Superior temporal gyrus (tissue), 1 donor: ENCODE measurements around the gene ASS1.

Experiments used
- DNase-seq: peaks from one replicate; pipeline ENCODE4 v3.0.0-alpha.2; 2016; ENCODE audit errors: extremely low spot score

The ASS1 gene

DNA sequence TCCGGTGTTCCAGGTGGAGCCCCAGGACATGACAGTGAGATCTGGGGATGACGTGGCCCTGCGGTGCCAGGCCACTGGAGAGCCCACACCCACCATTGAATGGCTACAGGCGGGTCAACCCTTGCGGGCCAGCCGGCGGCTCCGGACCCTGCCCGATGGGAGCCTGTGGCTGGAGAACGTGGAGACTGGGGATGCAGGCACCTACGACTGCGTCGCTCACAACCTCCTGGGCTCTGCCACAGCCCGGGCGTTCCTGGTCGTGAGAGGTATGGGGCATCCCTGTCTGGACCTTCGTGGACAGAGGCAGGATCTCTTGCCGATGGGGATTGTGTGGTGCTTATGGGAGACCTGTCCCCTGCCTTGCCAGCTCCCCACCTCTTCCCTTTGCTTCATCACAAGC lies 26.0 kb upstream of the ASS1 start:
- no peak for DNase-seq

DNA sequence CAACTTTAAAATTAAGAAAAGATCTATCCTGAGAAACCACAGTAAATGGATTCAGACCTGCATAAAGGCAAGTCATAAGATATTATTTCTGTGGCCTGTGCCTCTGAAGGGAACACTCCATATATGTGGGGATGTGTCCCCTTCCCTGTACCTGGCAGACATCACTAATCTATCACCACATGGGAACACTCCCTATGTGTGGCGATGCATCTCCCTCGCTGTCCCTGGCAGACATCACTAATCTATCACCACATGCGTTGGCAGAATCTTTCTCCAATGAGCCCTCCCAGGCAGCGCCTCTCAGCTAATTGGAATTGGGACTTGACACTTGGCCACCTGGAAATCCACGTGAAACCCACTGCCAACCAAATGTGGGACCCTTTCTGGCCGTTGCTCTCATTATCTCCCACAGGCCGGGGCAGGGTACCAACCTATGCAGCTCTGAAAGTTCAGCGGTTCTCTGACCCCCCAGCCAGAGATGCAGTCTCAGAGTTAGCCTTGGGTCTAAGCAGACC lies 25.2 kb upstream of the ASS1 start:
- no peak for DNase-seq

DNA sequence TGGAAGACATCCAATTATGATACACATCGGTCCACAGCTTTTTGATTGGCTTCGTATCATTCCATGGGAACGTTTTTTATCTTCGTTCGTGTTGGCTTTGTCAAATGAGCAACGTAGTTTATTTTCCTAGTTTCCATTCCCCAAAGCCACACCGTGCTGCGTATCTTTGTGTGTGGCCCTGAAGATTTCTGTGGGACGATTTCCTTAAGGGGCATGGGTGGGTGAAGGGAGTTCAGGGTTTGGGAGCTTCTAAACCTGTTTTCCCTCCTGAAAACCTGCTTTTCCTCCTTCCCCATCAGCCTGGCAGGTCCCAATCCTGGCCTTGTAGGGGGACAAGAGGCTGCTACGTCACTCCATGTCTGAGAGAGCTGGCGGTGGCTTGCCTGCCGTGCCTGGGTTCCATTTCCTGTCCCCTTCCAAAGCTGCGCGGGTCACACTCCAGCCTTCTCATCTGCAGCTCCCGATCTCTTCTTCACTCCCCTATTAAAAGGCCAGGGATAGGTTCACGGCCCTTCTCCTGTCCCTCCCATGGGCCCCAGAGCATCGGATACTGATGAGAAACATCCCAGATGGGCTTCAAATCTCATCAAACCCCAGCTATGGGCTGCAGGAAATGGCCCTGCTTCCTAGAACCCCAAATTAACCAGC lies 23.5 kb upstream of the ASS1 start:
- DNase-seq, result no peak

DNA sequence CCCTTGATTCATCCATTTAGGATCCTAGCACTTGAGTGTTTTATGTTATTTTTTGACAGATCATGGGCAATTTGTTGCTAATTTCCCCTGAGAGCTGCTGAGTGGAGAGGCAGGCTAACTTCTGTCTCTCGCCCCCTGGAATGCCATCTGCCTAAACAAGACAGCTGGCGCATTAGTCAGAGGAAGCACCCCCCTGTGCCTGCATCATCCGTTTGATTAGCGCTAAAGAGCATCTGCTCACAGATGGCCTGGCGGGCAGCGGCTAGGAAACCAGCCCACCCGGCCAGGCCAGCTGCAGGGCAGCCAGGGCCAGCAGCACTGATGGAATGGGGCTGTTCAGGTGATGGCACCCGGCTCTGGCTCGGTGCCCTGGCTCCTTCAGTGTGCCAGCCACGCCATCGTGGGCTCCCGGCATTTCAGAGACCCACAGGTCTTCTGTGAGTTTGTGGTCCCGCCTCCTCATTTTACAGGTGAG lies 22.9 kb upstream of the ASS1 start:
- no peak for DNase-seq

DNA sequence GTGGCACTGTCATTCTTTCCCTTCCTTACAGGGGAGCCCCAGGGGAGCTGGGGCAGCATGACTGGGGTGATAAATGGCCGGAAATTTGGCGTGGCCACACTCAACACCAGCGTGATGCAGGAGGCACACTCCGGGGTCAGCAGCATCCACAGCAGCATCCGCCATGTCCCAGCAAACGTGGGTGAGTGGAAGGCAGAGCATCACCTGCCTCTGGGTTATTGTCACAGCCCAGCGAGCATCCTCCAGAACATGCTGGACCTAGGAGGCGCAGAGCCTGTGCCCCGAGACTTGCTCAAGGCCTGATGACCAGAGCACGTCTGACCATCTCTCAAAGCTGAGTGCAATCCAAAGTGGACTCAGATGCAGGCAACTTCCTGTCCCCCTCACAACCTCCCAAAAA lies 22.2 kb upstream of the ASS1 start:
- DNase-seq, result no peak

DNA sequence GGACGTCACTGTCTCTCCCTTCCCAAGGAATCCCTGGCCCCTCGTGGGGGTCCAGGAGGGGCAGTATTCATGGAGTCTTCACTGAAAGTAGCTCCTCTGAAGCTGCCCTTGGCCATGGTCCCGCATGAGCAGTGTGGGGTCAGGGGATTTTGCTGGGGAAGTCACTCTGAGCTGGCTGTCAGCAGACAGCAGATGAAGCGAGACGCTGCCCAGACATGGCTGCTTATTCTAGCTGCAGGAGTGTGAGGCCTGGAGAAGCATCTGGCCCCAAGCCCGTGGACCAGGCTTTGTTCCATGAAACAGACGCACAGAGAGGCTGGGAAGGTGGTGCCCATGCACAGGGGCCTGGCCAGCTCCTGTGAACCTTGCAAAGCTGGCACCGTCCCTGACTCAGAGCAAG lies 21.5 kb upstream of the ASS1 start:
- DNase-seq, result no peak

DNA sequence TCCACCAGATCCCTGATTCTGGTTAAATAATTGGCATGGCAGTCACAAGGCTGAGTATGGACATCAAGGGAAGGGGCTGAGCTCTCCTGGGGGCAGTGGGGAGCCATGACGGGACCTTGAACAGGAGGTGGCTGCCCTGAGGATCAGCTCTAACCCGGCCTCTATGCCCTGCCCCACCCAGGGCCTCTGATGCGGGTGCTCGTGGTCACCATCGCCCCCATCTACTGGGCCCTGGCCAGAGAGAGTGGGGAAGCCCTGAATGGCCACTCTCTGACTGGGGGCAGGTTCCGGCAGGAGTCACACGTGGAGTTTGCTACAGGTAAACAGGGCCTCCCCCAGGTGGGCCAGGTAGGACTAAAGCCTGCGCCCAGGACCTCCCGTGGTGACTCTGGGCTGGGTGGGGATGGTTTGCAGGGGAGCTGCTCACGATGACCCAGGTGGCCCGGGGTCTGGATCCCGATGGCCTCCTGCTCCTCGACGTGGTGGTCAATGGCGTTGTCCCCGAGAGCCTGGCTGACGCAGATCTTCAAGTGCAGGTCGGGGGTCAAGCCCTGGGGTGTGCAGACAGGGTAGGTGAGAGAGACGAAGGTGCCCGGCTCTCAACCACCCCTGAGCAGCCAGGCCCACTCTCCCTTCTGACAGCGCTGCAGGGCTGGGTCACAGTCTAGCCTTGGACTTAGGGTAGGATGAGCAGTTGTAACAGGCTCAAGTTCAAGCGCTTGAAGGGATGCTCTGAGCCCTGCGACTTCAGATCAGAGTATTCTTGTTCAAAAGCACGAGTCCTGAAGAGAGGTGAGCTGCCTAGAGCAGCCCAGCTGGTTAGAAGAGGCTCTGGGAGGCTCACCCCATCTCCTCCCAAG lies 19.9 kb upstream of the ASS1 start:
- DNase-seq, result no peak

DNA sequence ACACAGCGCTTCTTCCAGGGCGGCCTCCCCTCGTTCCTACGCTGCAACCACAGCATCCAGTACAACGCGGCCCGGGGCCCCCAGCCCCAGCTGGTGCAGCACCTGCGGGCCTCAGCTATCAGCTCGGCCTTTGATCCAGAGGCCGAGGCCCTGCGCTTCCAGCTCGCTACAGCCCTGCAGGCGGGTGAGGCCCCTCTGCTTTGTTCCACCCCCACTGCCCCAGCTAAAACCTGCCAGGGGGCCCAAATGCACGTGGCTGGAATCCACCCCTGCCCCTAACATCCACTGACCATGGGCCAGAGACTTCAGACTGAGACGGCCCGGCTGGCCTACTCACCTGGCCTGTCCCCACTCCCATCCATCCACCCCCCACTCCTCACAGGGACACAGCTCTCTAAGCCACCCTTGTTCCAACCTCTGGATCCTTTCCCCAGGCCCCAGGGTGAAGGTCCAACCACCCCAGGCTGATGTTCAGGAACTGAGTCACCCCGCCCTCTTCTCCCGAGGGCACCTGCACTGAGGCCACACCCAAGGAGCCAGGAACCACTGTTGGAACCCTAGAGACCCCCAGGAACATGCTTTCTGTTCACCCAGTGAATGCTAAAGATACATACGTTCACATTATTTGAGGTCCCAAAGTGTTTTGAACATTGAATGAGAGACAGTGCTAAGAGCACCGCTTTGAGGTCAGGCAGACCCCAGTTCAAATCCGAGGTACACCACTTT lies 18.9 kb upstream of the ASS1 start:
- DNase-seq, result no peak

DNA sequence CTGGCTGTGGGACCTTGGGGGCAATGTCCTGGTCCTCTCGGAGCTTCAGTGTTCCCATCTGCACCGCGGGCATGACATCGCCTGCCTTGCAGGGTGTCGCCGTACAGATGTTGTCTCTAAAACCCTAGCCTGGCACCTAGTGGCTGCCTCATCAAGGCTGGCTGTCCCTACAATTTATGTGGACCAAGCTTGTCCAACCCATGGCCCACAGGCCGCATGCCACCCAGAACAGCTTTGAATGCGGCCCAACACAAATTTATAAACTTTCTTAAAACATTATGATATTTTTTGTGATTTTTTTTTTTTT lies 18.3 kb upstream of the ASS1 start:
- no peak for DNase-seq

DNA sequence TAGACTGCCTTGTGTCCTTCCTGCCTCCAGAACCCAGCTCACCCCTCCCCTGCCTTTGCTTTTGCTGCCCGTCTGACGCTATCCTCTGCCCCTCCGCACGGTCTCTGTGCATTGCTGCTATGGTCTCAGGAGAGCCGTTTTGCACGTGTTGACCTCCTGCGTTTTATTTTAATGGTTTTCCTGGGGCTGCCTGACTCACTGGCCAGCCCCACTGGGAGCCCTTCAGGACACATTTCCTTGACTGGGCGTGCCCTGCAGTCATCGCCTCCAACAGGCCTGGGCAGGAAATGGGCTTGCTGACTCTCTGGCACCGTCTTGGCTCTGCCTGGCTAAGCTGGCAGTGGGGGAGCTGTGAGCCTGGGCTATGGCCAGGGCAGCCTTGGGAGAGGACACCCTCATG lies 17.9 kb upstream of the ASS1 start:
- no peak for DNase-seq

DNA sequence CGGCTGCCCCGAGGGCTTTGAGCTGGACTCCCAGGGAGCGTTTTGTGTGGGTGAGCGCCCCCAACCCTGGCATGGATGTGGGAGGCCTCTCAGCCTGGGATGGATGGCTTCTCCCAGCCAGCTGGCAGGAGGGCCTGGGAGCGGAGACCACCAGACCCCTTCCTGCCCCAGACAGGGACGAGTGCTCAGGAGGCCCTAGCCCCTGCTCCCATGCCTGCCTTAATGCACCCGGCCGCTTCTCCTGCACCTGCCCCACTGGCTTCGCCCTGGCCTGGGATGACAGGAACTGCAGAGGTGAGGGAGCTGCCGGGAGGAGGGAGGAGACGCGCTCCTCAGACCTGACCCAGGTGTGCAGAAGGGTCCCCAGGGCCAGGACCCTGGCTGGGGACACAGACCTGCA lies 17.4 kb upstream of the ASS1 start:
- DNase-seq, result no peak

DNA sequence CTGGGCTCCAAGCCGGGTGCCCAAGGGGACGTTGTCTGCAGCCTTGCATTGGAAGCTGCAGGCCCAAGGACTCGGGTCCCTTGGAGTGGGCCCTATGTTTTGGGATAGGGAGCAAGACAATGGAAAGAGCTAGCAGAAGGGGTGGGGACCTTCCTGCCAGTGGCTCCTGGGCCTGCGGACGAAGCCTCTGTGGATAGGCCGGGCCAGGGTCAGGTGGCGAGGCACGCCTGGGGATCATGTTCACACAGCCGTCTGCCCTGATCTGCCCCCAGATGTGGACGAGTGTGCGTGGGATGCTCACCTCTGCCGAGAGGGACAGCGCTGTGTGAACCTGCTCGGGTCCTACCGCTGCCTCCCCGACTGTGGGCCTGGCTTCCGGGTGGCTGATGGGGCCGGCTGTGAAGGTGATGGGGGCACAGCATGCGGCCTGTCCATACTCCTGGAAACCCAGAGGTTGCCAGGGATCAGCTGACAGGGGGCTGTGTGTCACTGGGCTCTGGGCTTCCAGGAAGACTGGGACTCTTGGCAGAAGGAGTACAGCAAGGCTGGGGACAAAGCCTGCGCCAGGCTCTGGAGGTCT lies 16.6 kb upstream of the ASS1 start:
- DNase-seq, result no peak

DNA sequence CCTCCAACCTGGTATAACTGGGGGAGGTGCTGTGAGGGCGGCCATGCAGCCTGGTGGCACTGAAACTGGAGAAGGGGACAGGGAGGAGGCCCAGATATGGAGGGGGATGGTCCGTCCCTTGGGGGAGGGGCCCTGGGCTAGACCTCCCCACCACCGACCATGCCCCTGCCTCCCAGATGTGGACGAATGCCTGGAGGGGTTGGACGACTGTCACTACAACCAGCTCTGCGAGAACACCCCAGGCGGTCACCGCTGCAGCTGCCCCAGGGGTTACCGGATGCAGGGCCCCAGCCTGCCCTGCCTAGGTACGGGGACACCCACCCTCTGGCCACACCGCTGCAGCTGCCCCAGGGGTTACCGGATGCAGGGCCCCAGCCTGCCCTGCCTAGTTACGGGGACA lies 15.4 kb upstream of the ASS1 start:
- no peak for DNase-seq

DNA sequence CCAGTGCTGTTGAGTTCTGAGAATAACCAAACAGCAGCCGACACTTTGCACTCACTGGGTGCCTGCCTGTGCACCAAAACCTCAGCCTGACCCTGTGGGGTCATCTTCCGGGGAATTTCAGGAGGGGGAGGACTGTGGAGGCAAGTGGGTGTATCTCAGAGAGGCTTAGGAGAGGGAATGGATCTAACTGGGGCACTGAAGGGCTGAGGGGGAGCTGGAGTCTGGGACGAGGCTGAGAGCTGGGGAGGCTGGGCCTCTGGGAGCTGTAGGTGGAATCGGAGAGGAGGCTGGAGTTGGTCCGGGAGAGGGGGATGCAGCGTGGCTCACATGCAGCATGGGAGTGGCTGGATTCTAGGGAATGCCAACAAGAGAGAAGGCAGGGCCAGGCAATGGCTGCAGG lies 14.9 kb upstream of the ASS1 start:
- no peak for DNase-seq

DNA sequence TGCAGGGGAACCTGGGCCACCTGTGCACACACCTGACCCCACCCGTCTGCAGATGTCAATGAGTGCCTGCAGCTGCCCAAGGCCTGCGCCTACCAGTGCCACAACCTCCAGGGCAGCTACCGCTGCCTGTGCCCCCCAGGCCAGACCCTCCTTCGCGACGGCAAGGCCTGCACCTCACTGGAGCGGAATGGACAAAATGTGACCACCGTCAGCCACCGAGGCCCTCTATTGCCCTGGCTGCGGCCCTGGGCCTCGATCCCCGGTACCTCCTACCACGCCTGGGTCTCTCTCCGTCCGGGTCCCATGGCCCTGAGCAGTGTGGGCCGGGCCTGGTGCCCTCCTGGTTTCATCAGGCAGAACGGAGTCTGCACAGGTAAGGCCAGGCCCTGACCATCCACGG lies 14.5 kb upstream of the ASS1 start:
- DNase-seq, result no peak

DNA sequence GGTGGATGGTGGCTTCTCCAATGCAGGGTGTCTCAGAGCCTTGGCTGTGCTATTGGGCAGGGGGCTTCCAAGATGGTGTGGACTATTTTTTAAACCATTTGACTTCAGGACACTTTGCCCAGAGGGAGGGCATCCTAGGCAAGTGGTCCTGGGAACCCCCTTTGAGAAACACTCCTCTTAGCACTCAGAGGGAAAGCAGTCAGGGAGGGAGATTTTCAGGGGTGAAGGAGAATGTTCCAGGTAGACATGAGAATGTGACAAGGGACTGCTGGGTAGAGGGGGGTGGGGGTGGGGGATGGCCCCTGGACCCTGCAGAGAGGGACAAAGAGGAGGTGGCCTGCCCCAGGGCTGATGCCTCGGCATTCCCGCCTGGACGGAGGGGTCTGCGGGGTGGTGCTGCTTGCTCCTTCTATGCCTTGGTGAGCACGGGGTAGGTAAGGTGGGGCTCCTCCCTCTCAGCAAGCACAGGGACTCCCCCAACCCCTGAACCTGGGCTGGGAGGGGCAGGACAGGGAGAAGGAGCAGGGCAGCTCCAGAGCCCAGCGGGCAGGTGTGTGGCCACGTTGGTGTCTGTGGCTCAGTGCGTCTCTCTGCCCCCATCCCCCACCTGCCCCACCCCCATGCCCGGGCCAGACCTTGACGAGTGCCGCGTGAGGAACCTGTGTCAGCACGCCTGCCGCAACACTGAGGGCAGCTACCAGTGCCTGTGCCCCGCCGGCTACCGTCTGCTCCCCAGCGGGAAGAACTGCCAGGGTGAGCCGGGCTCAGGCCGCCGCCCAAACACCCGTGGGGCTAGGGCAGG lies 13.8 kb upstream of the ASS1 start:
- DNase-seq, result no peak

DNA sequence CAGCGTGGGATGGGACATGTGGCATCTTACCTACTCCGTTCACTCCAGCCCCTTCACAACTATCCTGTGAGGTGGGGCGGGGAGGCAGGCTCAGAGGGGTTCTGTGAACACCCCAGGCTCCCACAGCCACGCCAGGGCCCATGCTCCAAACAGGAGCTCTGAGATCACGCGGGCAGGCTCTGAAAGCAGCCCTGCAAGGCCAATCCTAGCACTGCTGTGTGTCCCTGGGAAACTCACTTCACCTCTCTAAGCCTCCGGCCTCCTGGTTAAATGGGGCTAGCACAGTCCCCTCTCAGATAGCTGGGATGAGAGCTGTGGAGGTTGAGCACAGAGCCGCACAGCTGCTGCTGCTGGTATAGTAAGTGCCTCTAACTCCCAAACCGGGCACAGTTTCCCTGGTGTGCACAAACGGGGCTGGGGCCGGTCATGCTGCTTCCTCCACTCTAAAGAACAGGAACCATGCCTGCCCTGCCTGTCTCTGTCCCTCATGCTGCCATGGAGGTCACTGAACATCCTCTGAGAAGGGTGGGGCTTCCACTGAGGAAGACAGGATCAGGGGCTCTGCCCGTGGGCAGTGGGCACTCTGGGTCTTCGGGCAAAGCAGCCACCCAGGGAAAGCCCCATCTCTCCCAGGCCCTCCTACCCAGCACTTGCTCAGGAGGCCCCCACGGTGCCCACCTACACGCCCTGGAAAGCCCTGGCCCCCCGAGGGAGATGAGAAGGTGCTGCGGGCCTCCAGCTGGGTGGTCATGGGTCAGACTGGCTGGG lies 13.0 kb upstream of the ASS1 start:
- no peak for DNase-seq

DNA sequence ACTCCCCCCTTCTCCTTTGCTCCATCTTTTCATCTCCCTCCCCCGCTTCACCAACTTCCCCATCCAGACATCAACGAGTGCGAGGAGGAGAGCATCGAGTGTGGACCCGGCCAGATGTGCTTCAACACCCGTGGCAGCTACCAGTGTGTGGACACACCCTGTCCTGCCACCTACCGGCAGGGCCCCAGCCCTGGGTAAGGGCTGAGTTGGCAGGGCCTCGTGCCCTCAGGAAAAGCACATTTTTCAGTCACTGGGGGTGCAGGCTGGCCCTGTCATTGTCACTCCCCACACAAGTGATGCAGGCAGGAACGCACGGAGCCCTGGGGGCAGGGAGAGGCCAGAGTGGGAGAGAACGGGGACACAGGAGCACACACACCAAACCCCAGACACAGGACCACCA lies 12.4 kb upstream of the ASS1 start:
- DNase-seq, result no peak

DNA sequence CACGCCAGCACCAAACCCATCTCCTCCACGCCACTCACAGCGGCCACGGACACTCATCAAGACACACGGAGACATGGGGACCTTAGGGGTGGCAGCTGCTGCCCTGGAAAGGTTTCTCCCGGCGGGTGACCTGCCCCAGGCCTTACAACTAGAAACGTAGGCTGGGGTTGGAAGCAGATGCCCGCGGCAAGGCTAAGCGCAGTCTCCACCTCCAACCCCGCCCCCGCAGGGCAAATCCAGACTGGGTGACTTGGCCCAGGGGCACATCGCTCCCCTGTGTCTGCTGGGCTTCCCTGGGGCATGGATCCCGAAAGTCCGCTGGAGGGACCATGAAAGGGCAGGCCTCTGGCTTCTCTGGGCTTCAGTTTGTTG lies 12.0 kb upstream of the ASS1 start:
- DNase-seq, result no peak

DNA sequence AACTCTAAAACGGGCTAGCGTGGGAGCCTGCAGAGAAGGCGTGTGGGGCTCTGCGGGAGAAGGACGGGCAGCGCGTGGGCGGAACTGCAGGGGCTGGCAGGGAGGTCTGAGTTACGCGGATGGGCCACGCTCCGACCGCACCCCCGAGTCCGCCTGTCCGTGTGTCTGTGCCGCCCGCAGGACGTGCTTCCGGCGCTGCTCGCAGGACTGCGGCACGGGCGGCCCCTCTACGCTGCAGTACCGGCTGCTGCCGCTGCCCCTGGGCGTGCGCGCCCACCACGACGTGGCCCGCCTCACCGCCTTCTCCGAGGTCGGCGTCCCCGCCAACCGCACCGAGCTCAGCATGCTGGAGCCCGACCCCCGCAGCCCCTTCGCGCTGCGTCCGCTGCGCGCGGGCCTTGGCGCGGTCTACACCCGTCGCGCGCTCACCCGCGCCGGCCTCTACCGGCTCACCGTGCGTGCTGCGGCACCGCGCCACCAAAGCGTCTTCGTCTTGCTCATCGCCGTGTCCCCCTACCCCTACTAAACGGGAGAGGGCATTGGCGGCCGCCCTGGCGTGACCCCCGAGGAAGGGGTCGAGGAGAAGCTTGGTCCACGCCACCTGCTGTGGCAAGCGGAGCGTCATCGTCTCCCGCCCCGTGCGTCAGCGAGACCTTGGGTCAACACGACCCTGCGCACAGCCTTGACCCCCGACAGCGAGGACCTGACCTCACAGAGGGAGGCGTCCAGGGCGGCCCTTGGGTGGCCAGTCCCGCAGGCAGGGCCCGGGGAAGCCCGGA lies 11.4 kb upstream of the ASS1 start:
- DNase-seq, result no peak
